ENCODE measurements around the gene HDAC4. TPM values are rescaled to one million over a fixed set of nuclear protein-coding genes. Genes with fewer than 3 reads are reported as not detected.

HDAC4 gene
- total and polyA plus RNA-seq, 2 of the 8 experiments (the other 6 are each of a cell fraction or from before 2014, with no cell fraction given): 15.4 to 31.5 TPM

DNA sequence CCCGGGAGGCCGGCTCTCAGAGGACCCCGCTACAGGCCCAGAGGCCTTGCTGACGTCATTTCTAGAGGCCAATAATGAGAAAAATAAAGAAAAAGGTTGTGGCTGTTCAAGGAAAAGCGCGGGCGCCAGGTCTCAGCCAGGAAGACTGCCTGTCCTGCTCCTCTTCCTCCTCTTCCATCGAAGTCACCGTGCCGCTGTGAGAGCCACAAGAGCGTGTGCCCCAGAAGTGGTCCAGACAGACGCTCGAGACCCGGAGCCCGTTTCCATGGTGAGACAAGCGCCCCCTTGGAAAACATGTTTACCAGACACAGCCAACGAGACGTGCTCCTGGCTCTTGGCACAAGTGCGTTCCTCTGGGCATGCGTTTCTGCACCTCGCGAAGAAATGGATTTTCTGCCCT lies 210.5 kb downstream of the HDAC4 start:
- no peaks in the 10 kb centered on the region; a peak in 2 of 4 replicates for H3K79me2 ChIP-seq (ENCODE audit: control insufficient read depth in 1 of 2, insufficient read depth in 2 of 2, low read length in 2 of 2)
- no peaks in the 10 kb centered on the region for H3K27me3 ChIP-seq (replicated peaks in 1 of 4; ENCODE audit: control insufficient read depth in 3 of 4, extremely low read depth in 1 of 4, insufficient read depth in 3 of 4, low read length in 3 of 4)
- H3K9me3 ChIP-seq (ENCODE audit: insufficient read depth in 2 of 2, low read depth in 1 of 2, low read length in 1 of 2): peaks cover 4 to 11% of the 10 kb centered on the region in 2 experiments
- no peak overlapping the region for H4K5ac ChIP-seq (ENCODE audit: insufficient read length, low read depth, low read length)
- no peak overlapping the region for H3K27ac ChIP-seq (ENCODE audit: low read depth, low read length)
- H4K20me1 ChIP-seq (replicated peaks in 1 of 2; ENCODE audit: control insufficient read depth in 1 of 2, insufficient read depth in 2 of 2, low read length in 2 of 2): peaks cover 2 to 12% of the 10 kb centered on the region in 2 experiments
- no peak overlapping the region for H2BK120ac ChIP-seq (replicated peaks; ENCODE audit: low read depth, low read length)
- H2BK5ac ChIP-seq (ENCODE audit: low read depth, low read length): no peak overlapping the region
- no peak overlapping the region for H2AFZ ChIP-seq (ENCODE audit: low read length)
- WGBS, 2 experiments (ENCODE audit: extremely low coverage in 1 of 2, insufficient coverage in 1 of 2, insufficient read length in 1 of 2, insufficient replicate concordance in 2 of 2, low coverage in 1 of 2, low lambda C conversion rate in 2 of 2, missing lambda C conversion rate in 1 of 2): 95% methylated on average over 22 of the region's 22 CpGs; no CpG with 5 or more reads in 1 of the 2 experiments
- H3K56ac ChIP-seq (replicated peaks; ENCODE audit: insufficient read length, low read depth, low read length): no peak overlapping the region
- H2BK20ac ChIP-seq (ENCODE audit: low read length): no peak overlapping the region
- H3K23me2 ChIP-seq (ENCODE audit: low read depth, low read length): no peaks in the 10 kb centered on the region
- no peak overlapping the region for H3K4me3 ChIP-seq (ENCODE audit: extremely low read depth in 1 of 4, insufficient read depth in 2 of 4, low read depth in 3 of 4, low read length in 4 of 4)
- H2BK12ac ChIP-seq (ENCODE audit: low read depth, low read length): no peak overlapping the region
- H3K4me1 ChIP-seq (replicated peaks in 1 of 4; ENCODE audit: control insufficient read depth in 3 of 4, insufficient read depth in 4 of 4, low read length in 3 of 4): peaks cover 0 to 4% (median under 1%) of the 10 kb centered on the region in 4 experiments; a peak in 2 of 7 replicates
- no peak for FAIRE-seq
- no peak overlapping the region for H3K18ac ChIP-seq (ENCODE audit: extremely low read depth, low read length)
- 0 out of 2 replicates have a peak, but pooled peaks cover 5% of the 10 kb centered on the region for H3K79me1 ChIP-seq (ENCODE audit: low read depth, low read length)
- no peak overlapping the region for H3K4me2 ChIP-seq (ENCODE audit: insufficient read depth in 1 of 2, low read depth in 2 of 2, low read length in 2 of 2)
- no peak for TF ChIP-seq POU5F1 (IDR thresholded peaks at IDR 0.05; ENCODE audit: low read depth, low read length)
- TF ChIP-seq RBBP5 (IDR thresholded peaks at IDR 0.05; ENCODE audit: borderline replicate concordance, low read depth, low read length): no peak
- no peak for TF ChIP-seq PHF8 (conservative IDR thresholded peaks at IDR 0.05; ENCODE audit: low read depth, low read length)
- TF ChIP-seq SIX5 (IDR thresholded peaks at IDR 0.05; ENCODE audit: low read depth, low read length): no peak
- no peak for TF ChIP-seq EZH2 (IDR thresholded peaks at IDR 0.05; ENCODE audit: low read depth, low read length, severe bottlenecking)
- no peak for TF ChIP-seq BACH1 (IDR thresholded peaks at IDR 0.05; ENCODE audit: low read length)
- no peak for TF ChIP-seq HDAC6 (IDR thresholded peaks at IDR 0.05; ENCODE audit: low read depth, low read length)
- no peak for TF ChIP-seq TAF1 (IDR thresholded peaks at IDR 0.05; ENCODE audit: low read depth, low read length)
- no peak for TF ChIP-seq SP2 (IDR thresholded peaks at IDR 0.05; ENCODE audit: low read length)
- no peak overlapping the region for H3K14ac ChIP-seq (ENCODE audit: insufficient read length)
- no peak overlapping the region for H4K8ac ChIP-seq (ENCODE audit: extremely low read depth, insufficient read depth, low read length)
- H3K4ac ChIP-seq (replicated peaks; ENCODE audit: insufficient read length, low read depth, low read length): no peak overlapping the region
- ChIA-PET CTCF (ENCODE audit: partially characterized antibody) (interaction anchor here (1.1 to 1.5 kb wide), 3 partner anchors 47 to 183 kb away, joined by 3 to 7 read pairs (median 3); no protein-coding TSS in a partner anchor), POLR2A (ENCODE audit: partially characterized antibody) (no interaction called here)
- no peak overlapping the region for H3K9ac ChIP-seq (replicated peaks in 1 of 4; ENCODE audit: extremely low read depth in 1 of 4, low read depth in 3 of 4, low read length in 3 of 4)
- no peak overlapping the region for H2AK5ac ChIP-seq (ENCODE audit: low read depth, low read length)
- no peak overlapping the region for H2BK15ac ChIP-seq (ENCODE audit: low read length)
- DNase-seq (ENCODE audit: low read depth in 1 of 2, low spot score in 2 of 2): peak in 1 of 2 experiments; percentile 36
- no peak overlapping the region for H3K23ac ChIP-seq (ENCODE audit: insufficient read length)
- peaks cover 0 to 13% (median 8%) of the 10 kb centered on the region in 4 experiments; a peak in 7 of 8 replicates for H3K36me3 ChIP-seq (ENCODE audit: control insufficient read depth in 2 of 4, insufficient read depth in 4 of 4, low read length in 3 of 4)
- H4K91ac ChIP-seq (replicated peaks; ENCODE audit: insufficient read length, low read length): no peak overlapping the region

All from H1 (cell line).